Nephron (organoid): ENCODE results near the gene FGR.
A peak's percentile ranks its signal among the peaks of the same experiment; 100 is the strongest.

ENCODE experiments used
- H3K27ac Mint-ChIP-seq, 3 experiments: 2 replicates each; pipeline ENCODE4 v1.8.0; 2020; ENCODE audit warnings: mixed read lengths in 3 of 3, mild to moderate bottlenecking in 2 of 3, moderate library complexity in 1 of 3
- H3K27me3 Mint-ChIP-seq: 2 replicates; pipeline ENCODE4 v1.8.0; 2021; ENCODE audit warnings: low read depth, mild to moderate bottlenecking, moderate library complexity, mixed read lengths
- H3K36me3 Mint-ChIP-seq: 2 replicates; pipeline ENCODE4 v1.8.0; 2020; ENCODE audit warnings: low read depth, mixed read lengths
- H3K4me1 Mint-ChIP-seq: 2 replicates; pipeline ENCODE4 v1.8.0; 2020; ENCODE audit warnings: mixed read lengths
- H3K4me3 Mint-ChIP-seq, 3 experiments: 2 replicates each; pipeline ENCODE4 v1.8.0; 2020; ENCODE audit warnings: mild to moderate bottlenecking in 3 of 3, mixed read lengths in 3 of 3, moderate library complexity in 2 of 3
- H3K9me3 Mint-ChIP-seq: 2 replicates; pipeline ENCODE4 v1.8.0; 2020; ENCODE audit warnings: mixed read lengths
- CTCF ChIP-seq, 3 experiments: fragments of 200-600 bp; sonication (generic); IDR thresholded peaks; one replicate each; pipeline ENCODE4 v1.5.0; 2021; ENCODE audit warnings: antibody characterized with exemption in 3 of 3; ENCODE audit not compliant: unreplicated experiment in 3 of 3

Gene FGR

DNA sequence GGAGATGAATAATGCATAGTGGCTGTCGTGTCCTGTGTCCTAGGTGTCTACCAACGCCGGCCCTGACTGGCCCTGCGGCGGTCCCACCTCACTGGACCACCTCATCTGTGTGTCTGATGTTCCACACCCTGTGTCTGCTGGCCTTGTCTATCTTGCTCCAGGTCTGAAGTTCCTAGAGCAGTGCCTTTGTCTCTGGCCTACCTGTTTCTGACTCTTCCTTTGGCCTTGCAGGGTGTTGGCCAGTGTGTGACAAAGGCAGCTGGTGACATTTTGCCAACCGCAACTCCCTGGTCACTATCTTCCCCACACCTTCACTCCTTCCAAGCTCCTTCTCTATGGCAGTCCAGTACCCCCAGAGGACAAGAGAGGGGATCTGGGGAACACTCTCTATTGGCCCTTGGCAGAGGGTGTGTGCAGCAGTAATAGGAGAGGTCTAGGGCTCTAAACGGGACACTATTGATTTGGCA lies 29.7 kb downstream of the FGR start:
- Mint-ChIP-seq H3K27ac (peak overlapping the region in 2 of 3 experiments; percentile 96 to 97), H3K36me3 (no peaks in the 10 kb centered on the region), H3K4me3 (peak overlapping the region; percentile 89 to 97 (median 96)), H3K27me3 (no peaks in the 10 kb centered on the region), H3K4me1 (peaks cover 36% of the 10 kb centered on the region), H3K9me3 (no peaks in the 10 kb centered on the region)
- TF ChIP-seq CTCF (IDR thresholded peaks at IDR 0.05; ENCODE audit: unreplicated experiment in 3 of 3): no peak

DNA sequence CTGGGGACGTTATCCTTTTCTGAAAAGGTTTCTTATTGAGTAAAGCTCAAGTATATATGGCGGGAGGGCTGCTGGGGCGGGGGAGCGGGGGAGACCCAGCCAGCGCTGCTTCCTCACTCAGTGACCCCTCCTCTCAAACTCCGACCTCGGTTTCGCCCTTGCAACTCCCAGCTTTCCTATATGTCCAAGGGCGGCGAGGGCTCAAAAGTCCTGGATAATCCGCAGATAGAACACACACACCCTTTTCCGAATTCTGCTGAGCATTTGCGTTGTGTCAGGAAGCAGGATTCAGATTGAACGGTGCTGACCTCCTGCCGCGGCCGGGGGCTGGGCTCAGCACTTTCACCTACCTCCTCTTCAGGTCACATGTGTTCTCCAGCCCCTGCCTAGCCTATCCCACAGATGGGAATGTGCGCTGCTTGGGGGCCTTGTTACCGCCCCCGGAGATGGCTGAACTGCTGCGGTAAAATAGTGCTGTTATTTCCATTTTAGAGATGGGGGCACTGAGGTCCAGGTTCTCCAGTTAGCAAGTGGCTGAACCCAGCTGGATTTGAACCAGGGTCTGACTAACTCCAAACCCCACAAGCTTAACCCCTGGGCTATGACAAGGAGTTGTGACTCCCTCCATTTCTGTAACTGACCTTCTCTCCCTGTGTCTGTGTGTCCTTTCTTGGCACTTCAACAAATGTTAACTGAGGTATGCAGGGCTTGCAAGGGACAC lies 30.2 kb downstream of the FGR start:
- H3K4me1 Mint-ChIP-seq: peaks cover 42% of the 10 kb centered on the region
- no peak for TF ChIP-seq CTCF (IDR thresholded peaks at IDR 0.05; ENCODE audit: unreplicated experiment in 3 of 3)
- H3K36me3 Mint-ChIP-seq: no peaks in the 10 kb centered on the region
- H3K27me3 Mint-ChIP-seq: no peaks in the 10 kb centered on the region
- peak overlapping the region in 2 of 3 experiments; percentile 96 to 97 for H3K27ac Mint-ChIP-seq
- H3K9me3 Mint-ChIP-seq: no peaks in the 10 kb centered on the region
- H3K4me3 Mint-ChIP-seq: peak overlapping the region; percentile 89 to 97 (median 96)

DNA sequence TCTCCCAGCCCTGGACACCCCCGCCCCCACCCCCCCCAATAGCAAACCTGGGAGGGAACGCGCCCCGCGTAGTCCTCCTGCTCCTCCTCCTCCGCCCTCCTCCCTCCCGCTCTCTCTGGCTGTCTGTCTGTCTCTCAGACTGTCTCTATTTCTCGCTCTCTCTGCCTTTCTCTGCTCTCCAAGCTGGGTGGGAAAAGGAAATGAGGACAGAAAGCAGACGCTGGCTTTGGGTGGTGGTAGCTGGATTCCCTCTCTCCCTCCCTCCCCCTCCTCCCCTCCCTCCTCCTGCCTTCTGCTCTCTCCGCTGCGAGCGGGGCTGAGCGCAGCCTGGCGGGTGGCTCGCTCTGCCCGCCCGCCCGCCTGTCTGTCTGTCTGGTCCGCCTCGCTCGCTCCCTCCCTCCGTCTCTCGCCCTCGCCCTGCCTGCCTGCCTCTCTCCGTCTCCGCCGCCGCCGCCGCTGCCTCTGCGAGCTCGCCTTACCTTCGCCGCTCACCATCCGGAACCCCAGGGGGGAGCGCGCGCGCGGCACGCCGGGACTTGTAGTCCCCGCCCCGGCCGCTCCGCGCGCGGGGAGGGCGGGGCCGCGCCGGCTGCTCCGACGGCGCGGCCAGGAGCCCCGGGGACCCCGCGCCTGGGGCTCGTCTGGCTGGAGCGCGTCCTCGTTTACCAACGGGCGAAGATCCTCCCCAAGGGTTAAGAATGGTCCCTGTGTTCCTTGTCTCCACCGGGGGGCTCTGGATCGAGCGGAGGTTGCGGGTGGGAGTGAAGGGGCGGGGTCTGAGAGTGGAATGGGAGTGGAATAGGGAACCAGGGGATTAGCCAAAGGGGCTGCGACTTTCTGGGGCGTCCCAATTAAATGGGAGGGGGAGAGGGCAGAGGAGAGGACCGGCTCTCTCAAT lies 31.1 kb downstream of the FGR start, which contains the start of gene AHDC1:
TSS of gene AHDC1 (minus strand) at position 464 of the 898 bp plus-strand sequence. CDS start 52,029 bp downstream, outside the sequence.
- H3K36me3 Mint-ChIP-seq: no peaks in the 10 kb centered on the region
- H3K27me3 Mint-ChIP-seq: no peaks in the 10 kb centered on the region
- no peak for TF ChIP-seq CTCF (IDR thresholded peaks at IDR 0.05; ENCODE audit: unreplicated experiment in 3 of 3)
- H3K4me3 Mint-ChIP-seq: peak within 1 kb of the TSS; percentile 89 to 97 (median 96)
- H3K9me3 Mint-ChIP-seq: no peaks in the 10 kb centered on the region
- peaks cover 50% of the 10 kb centered on the region for H3K4me1 Mint-ChIP-seq
- H3K27ac Mint-ChIP-seq: peak within 1 kb of the TSS in 2 of 3 experiments; percentile 95 to 97

GRCh38 chr1:27603309-27603680 lies 31.7 kb downstream of the FGR start:
- H3K4me1 Mint-ChIP-seq: peaks cover 56% of the 10 kb centered on the region
- peak overlapping the region; percentile 89 to 97 (median 96) for H3K4me3 Mint-ChIP-seq
- H3K9me3 Mint-ChIP-seq: no peaks in the 10 kb centered on the region
- H3K27ac Mint-ChIP-seq: peak overlapping the region in 2 of 3 experiments; percentile 95 to 97
- no peaks in the 10 kb centered on the region for H3K36me3 Mint-ChIP-seq
- no peaks in the 10 kb centered on the region for H3K27me3 Mint-ChIP-seq
- TF ChIP-seq CTCF (IDR thresholded peaks at IDR 0.05; ENCODE audit: unreplicated experiment in 3 of 3): no peak

DNA sequence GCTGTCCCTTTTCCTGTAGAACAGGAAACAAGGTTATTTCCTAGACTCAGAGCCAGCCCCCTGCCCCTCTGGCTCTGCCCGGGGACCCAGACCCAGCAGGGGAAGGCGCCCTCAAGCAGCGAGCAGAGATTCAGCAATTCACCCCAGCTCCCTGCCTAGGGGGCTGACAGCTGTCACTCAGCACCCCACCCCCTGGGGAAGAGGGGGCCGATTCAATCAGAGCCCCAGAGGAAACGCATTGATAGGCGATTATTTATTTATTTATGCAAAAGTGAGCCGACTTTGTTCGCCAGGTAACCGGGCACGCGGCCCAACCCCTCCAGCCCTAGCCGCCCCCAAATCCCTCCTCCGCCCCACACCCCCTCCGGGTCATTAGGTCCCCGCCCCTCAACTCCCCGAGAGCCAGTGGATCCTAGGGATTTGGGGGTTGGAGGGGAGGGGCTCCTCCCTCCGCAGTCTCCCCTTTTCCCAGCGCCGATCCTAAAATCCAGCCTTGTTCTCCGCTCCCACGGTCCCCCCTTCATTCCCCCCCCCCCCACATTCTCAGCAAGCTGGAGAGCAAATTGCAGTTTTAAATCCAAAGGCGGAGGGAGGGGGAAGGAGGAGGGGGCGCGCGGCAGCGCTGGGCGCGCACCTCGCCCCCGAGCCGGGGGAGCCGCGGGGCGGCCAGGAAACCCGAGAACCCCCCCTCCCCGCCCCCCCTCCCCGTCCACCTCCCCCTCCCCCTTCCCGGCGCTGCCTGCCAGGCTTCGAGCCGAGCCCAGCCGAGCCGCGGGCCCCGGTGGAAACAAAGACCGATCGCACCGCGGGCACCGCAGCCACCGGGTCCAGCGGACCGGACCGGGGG lies 32.3 kb downstream of the FGR start:
- no peaks in the 10 kb centered on the region for H3K9me3 Mint-ChIP-seq
- H3K4me1 Mint-ChIP-seq: peaks cover 56% of the 10 kb centered on the region
- no peak for TF ChIP-seq CTCF (IDR thresholded peaks at IDR 0.05; ENCODE audit: unreplicated experiment in 3 of 3)
- peak overlapping the region; percentile 89 to 91 (median 91) for H3K27ac Mint-ChIP-seq
- peak overlapping the region; percentile 76 to 96 (median 81) for H3K4me3 Mint-ChIP-seq
- no peaks in the 10 kb centered on the region for H3K27me3 Mint-ChIP-seq
- no peaks in the 10 kb centered on the region for H3K36me3 Mint-ChIP-seq
